ENCODE measurements around the gene ROBO1. TPM values are rescaled to one million over a fixed set of nuclear protein-coding genes. Genes with fewer than 3 reads are reported as not detected.

The ROBO1 gene
- total and polyA plus RNA-seq, 2 of the 13 experiments (the other 11 are each of a cell fraction or from before 2014, with no cell fraction given), result 52.2 to 71.0 TPM

GRCh38 chr3:78668302-78668701 is 1099.5 kb downstream of the ROBO1 start (continued):
- TF ChIP-seq IKZF4 (CRISPR knock-in tag; IDR thresholded peaks at IDR 0.05; ENCODE audit: borderline replicate concordance, low read depth, not compliant biosample characterization) (no peak), ZFP62 (CRISPR knock-in tag; IDR thresholded peaks at IDR 0.05) (no peak), FOXK1 (CRISPR knock-in tag; IDR thresholded peaks at IDR 0.05; ENCODE audit: borderline replicate concordance, low read depth) (peak; percentile 74), MIXL1 (CRISPR knock-in tag; IDR thresholded peaks at IDR 0.05) (peak; percentile 36; the same call in 1 of the 2 replicates), ZNF20 (CRISPR knock-in tag; IDR thresholded peaks at IDR 0.05) (no peak), MLLT10 (CRISPR knock-in tag; IDR thresholded peaks at IDR 0.05) (no peak), ZNF784 (CRISPR knock-in tag; IDR thresholded peaks at IDR 0.05; ENCODE audit: borderline replicate concordance) (no peak), KDM4B (CRISPR knock-in tag; IDR thresholded peaks at IDR 0.05) (0 out of 2 replicates have a peak, but pooled peaks have one; percentile 28), ONECUT2 (CRISPR knock-in tag; IDR thresholded peaks at IDR 0.05) (peak; percentile 38; the same call in 1 of the 2 replicates), BCL6 (CRISPR knock-in tag; IDR thresholded peaks at IDR 0.05) (peak; percentile 81), ZNF260 (CRISPR knock-in tag; IDR thresholded peaks at IDR 0.05; ENCODE audit: borderline replicate concordance, low read depth) (no peak), HES4 (CRISPR knock-in tag; IDR thresholded peaks at IDR 0.05; ENCODE audit: borderline replicate concordance) (no peak), FOSL2 (CRISPR knock-in tag; IDR thresholded peaks at IDR 0.05) (peak; percentile 59), ZNF598 (CRISPR knock-in tag; IDR thresholded peaks at IDR 0.05; ENCODE audit: borderline replicate concordance) (no peak), CEBPG (CRISPR knock-in tag; IDR thresholded peaks at IDR 0.05) (peak; percentile 92), FOXA3 (CRISPR knock-in tag; IDR thresholded peaks at IDR 0.05) (peak; percentile 88), ZNF773 (CRISPR knock-in tag; IDR thresholded peaks at IDR 0.05; ENCODE audit: borderline replicate concordance) (no peak), NPAS2 (CRISPR knock-in tag; IDR thresholded peaks at IDR 0.05; ENCODE audit: borderline replicate concordance) (no peak), RXRA (CRISPR knock-in tag; IDR thresholded peaks at IDR 0.05) (no peak)
- TF ChIP-seq, protein P1, sequence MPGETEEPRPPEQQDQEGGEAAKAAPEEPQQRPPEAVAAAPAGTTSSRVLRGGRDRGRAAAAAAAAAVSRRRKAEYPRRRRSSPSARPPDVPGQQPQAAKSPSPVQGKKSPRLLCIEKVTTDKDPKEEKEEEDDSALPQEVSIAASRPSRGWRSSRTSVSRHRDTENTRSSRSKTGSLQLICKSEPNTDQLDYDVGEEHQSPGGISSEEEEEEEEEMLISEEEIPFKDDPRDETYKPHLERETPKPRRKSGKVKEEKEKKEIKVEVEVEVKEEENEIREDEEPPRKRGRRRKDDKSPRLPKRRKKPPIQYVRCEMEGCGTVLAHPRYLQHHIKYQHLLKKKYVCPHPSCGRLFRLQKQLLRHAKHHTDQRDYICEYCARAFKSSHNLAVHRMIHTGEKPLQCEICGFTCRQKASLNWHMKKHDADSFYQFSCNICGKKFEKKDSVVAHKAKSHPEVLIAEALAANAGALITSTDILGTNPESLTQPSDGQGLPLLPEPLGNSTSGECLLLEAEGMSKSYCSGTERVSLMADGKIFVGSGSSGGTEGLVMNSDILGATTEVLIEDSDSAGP (CRISPR knock-in tag; IDR thresholded peaks at IDR 0.05; ENCODE audit: borderline replicate concordance), result no peak
- TF ChIP-seq, protein P2, sequence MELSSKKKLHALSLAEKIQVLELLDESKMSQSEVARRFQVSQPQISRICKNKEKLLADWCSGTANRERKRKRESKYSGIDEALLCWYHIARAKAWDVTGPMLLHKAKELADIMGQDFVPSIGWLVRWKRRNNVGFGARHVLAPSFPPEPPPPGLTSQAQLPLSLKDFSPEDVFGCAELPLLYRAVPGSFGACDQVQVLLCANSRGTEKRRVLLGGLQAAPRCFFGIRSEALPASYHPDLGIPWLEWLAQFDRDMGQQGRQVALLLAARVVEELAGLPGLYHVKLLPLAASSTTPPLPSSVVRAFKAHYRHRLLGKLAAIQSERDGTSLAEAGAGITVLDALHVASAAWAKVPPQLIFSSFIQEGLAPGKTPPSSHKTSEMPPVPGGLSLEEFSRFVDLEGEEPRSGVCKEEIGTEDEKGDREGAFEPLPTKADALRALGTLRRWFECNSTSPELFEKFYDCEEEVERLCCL (CRISPR knock-in tag; IDR thresholded peaks at IDR 0.05; ENCODE audit: borderline replicate concordance), result no peak
